NCI-H1694 (cell line): Measurements from ENCODE around the gene MEP1B.
A peak's percentile ranks its signal among the peaks of the same experiment; 100 is the strongest.
"Not testable (repeated sequence)": the region's sequence is repeated elsewhere in the genome, so short reads cannot be mapped to it uniquely, and the experiment has no call there.

Experiments
- DNase-seq: peaks from one replicate; lab custom pipeline; 2025; lab: John Stamatoyannopoulos, UW

MEP1B gene

GRCh38 chr18:32189790-32190189, at the start of gene MEP1B:
MEP1B (plus strand) TSS chr18:32190039; CDS start chr18:32190071, 32 bp downstream.
- DNase-seq, result no peak

- no peak for DNase-seq
Observed at GRCh38 chr18:32148185-32148870, 41.5 kb upstream of the MEP1B start.

- no peak for DNase-seq
Observed at GRCh38 chr18:32152705-32153448, 37.0 kb upstream of the MEP1B start.

GRCh38 chr18:32156855-32157254, 33.0 kb upstream of the MEP1B start:
- DNase-seq, result no peak

GRCh38 chr18:32157580-32157979, 32.3 kb upstream of the MEP1B start:
- DNase-seq, result no peak

GRCh38 chr18:32158108-32158624, 31.7 kb upstream of the MEP1B start:
- peak; percentile 86 for DNase-seq

- DNase-seq, result not testable (repeated sequence)
Observed at GRCh38 chr18:32158631-32159030, 31.2 kb upstream of the MEP1B start.

- DNase-seq, result no peak
Observed at GRCh38 chr18:32160547-32160946, 29.3 kb upstream of the MEP1B start.

- DNase-seq, result no peak
Observed at GRCh38 chr18:32167980-32168730, 21.7 kb upstream of the MEP1B start.

- DNase-seq, result no peak
Observed at GRCh38 chr18:32173654-32174053, 16.2 kb upstream of the MEP1B start.

- DNase-seq, result no peak
Observed at GRCh38 chr18:32174719-32175118, 15.1 kb upstream of the MEP1B start.

GRCh38 chr18:32175265-32175664, 14.6 kb upstream of the MEP1B start:
- peak; percentile 88 for DNase-seq

- DNase-seq, result not testable (repeated sequence)
Observed at GRCh38 chr18:32176745-32177144, 13.1 kb upstream of the MEP1B start.

- DNase-seq, result no peak
Observed at GRCh38 chr18:32177530-32177929, 12.3 kb upstream of the MEP1B start.

- DNase-seq, result no peak
Observed at GRCh38 chr18:32183503-32183902, 6.3 kb upstream of the MEP1B start.

- no peak for DNase-seq
Observed at GRCh38 chr18:32190209-32190608, 370 bp downstream of the MEP1B start.

- DNase-seq, result no peak
Observed at GRCh38 chr18:32195881-32196815, 6.3 kb downstream of the MEP1B start.

- peak; percentile 40 for DNase-seq
Observed at GRCh38 chr18:32200766-32201165, 10.9 kb downstream of the MEP1B start.

GRCh38 chr18:32201948-32202672, 12.3 kb downstream of the MEP1B start:
- DNase-seq, result no peak

GRCh38 chr18:32208023-32208422, 18.2 kb downstream of the MEP1B start:
- no peak for DNase-seq

- DNase-seq, result no peak
Observed at GRCh38 chr18:32208577-32208976, 18.7 kb downstream of the MEP1B start.
